Stimulated activated CD8-positive, alpha-beta memory T cell treated with anti-CD3 and anti-CD28 coated beads, Interleukin-7, amount 100 ng/mL, for 48 hours (primary cell): ENCODE results near the gene RUVBL1.
A peak's percentile ranks its signal among the peaks of the same experiment; 100 is the strongest.
"Not testable (repeated sequence)": the region's sequence is repeated elsewhere in the genome, so short reads cannot be mapped to it uniquely, and the experiment has no call there.

Source experiments
- DNase-seq, 2 donors: peaks; one replicate each; pipeline ENCODE4 v3.0.0-alpha.2; 2020; ENCODE audit warnings: low read depth in 1 of 2; ENCODE audit errors: extremely low read depth in 1 of 2

RUVBL1 gene

GRCh38 chr3:128123538-128124368, at the start of gene RUVBL1:
TSS of gene RUVBL1 (minus strand) at chr3:128123812. CDS start at chr3:128123724, 88 bp downstream.
- peak; percentile 94 to 97 for DNase-seq

- no peak for DNase-seq
Observed at GRCh38 chr3:128173200-128173599, 49.6 kb upstream of the RUVBL1 start.

GRCh38 chr3:128170866-128171516, 47.4 kb upstream of the RUVBL1 start:
- DNase-seq = no peak

- DNase-seq = no peak
Observed at GRCh38 chr3:128168836-128169235, 45.2 kb upstream of the RUVBL1 start.

GRCh38 chr3:128167973-128168674, 44.5 kb upstream of the RUVBL1 start:
- DNase-seq = no peak

GRCh38 chr3:128167646-128167972, 44.0 kb upstream of the RUVBL1 start:
- no peak for DNase-seq

- no peak for DNase-seq
Observed at GRCh38 chr3:128166971-128167453, 43.4 kb upstream of the RUVBL1 start.

GRCh38 chr3:128163432-128163831, 39.8 kb upstream of the RUVBL1 start:
- DNase-seq = no peak

- DNase-seq = no peak
Observed at GRCh38 chr3:128160661-128161060, 37.0 kb upstream of the RUVBL1 start.

- DNase-seq = no peak
Observed at GRCh38 chr3:128155616-128156360, 32.2 kb upstream of the RUVBL1 start.

GRCh38 chr3:128154354-128154753, 30.7 kb upstream of the RUVBL1 start:
- not testable (repeated sequence) for DNase-seq

GRCh38 chr3:128153156-128154041, 29.8 kb upstream of the RUVBL1 start, which contains the start of gene EEFSEC:
TSS of gene EEFSEC (plus strand) at chr3:128153481. CDS start at chr3:128153508, 27 bp downstream.
- peak; percentile 63 to 76 for DNase-seq

GRCh38 chr3:128152419-128153155, 29.0 kb upstream of the RUVBL1 start:
- DNase-seq = no peak

GRCh38 chr3:128151758-128152274, 28.2 kb upstream of the RUVBL1 start:
- no peak for DNase-seq

GRCh38 chr3:128149650-128150049, 26.0 kb upstream of the RUVBL1 start:
- no peak for DNase-seq

- no peak for DNase-seq
Observed at GRCh38 chr3:128146201-128146600, 22.6 kb upstream of the RUVBL1 start.

- DNase-seq = no peak
Observed at GRCh38 chr3:128145279-128145678, 21.7 kb upstream of the RUVBL1 start.

GRCh38 chr3:128144512-128145187, 21.0 kb upstream of the RUVBL1 start:
- no peak for DNase-seq
